ENCODE results near the gene SCGB1C1.
"Not testable (repeated sequence)": the region's sequence is repeated elsewhere in the genome, so short reads cannot be mapped to it uniquely, and the experiment has no call there.

SCGB1C1 gene

GRCh38 chr11:236774-237767 lies 44.2 kb downstream of the SCGB1C1 start, which contains the start of gene PSMD13:
TSS of gene PSMD13 (plus strand) at chr11:236976. CDS start at chr11:237050, 74 bp downstream.
- in situ Hi-C loops (cut with HindIII; ENCODE audit: low sequenced_read_pairs): no loop called here

GRCh38 chr11:238346-238745 lies 45.5 kb downstream of the SCGB1C1 start:
- in situ Hi-C loops (cut with HindIII; ENCODE audit: low sequenced_read_pairs): not testable (repeated sequence)

GRCh38 chr11:240315-240714 lies 47.4 kb downstream of the SCGB1C1 start:
- in situ Hi-C loops (cut with HindIII; ENCODE audit: low sequenced_read_pairs): no loop called here

- in situ Hi-C loops (cut with HindIII; ENCODE audit: low sequenced_read_pairs): no loop called here
Observed at GRCh38 chr11:241634-242033, 48.8 kb downstream of the SCGB1C1 start.
